Immature natural killer cell (primary cell): Measurements from ENCODE around the gene B3GNT4. TPM values are rescaled to one million over a fixed set of nuclear protein-coding genes. Genes with fewer than 3 reads are reported as not detected.
A peak's percentile ranks its signal among the peaks of the same experiment; 100 is the strongest.
"Not testable (repeated sequence)": the region's sequence is repeated elsewhere in the genome, so short reads cannot be mapped to it uniquely, and the experiment has no call there.

Experiments used
- DNase-seq, 3 donors: peaks; one replicate each; pipeline ENCODE4 v3.0.0; 2022; ENCODE audit warnings: mixed read lengths in 1 of 3
- H3K27ac Mint-ChIP-seq, 6 donors: one replicate each; pipeline ENCODE4 v1.8.0; 2020; ENCODE audit warnings: mixed read lengths in 6 of 6, mild to moderate bottlenecking in 5 of 6, inconsistent platforms in 4 of 6, moderate library complexity in 3 of 6
- H3K27me3 Mint-ChIP-seq, 3 donors: one replicate each; pipeline ENCODE4 v1.8.0; 2020 to 2021; ENCODE audit warnings: low read depth in 3 of 3, mild to moderate bottlenecking in 3 of 3, mixed read lengths in 3 of 3, moderate library complexity in 3 of 3, inconsistent platforms in 1 of 3
- H3K36me3 Mint-ChIP-seq, 3 donors: one replicate each; pipeline ENCODE4 v1.8.0; 2020; ENCODE audit warnings: mixed read lengths in 3 of 3, inconsistent platforms in 2 of 3, mild to moderate bottlenecking in 2 of 3
- H3K4me1 Mint-ChIP-seq, 2 donors: one replicate each; pipeline ENCODE4 v1.8.0; 2020; ENCODE audit warnings: inconsistent platforms in 2 of 2, mild to moderate bottlenecking in 2 of 2, mixed read lengths in 2 of 2, moderate library complexity in 1 of 2
- H3K4me3 Mint-ChIP-seq, 5 donors: one replicate each; pipeline ENCODE4 v1.8.0; 2020; ENCODE audit warnings: mild to moderate bottlenecking in 5 of 5, mixed read lengths in 5 of 5, inconsistent platforms in 3 of 5, moderate library complexity in 3 of 5
- H3K9me3 Mint-ChIP-seq, 6 donors: one replicate each; pipeline ENCODE4 v1.8.0; 2020; ENCODE audit warnings: mild to moderate bottlenecking in 6 of 6, mixed read lengths in 6 of 6, inconsistent platforms in 4 of 6, moderate library complexity in 3 of 6
- polyA plus RNA-seq, 3 donors: library from polyadenylated mRNA; unstranded; fragments of 300-500 nt; fragmentation: Illumina TruSeq; gene quantifications; one replicate each; pipeline ENCODE4 v1.2.3, GENCODE V29; 2021

B3GNT4 gene
- polyA plus RNA-seq, 3 donors from 2014 or later: 0.82 TPM; not detected in 2

GRCh38 chr12:122195405-122195804, 8.1 kb upstream of the B3GNT4 start:
- Mint-ChIP-seq H3K4me1 (peaks cover 8 to 14% of the 10 kb centered on the region in 2 donors), H3K36me3 (peaks cover 10 to 25% (median 12%) of the 10 kb centered on the region in 3 donors), H3K27me3 (peaks cover under 1 to 5% (median 2%) of the 10 kb centered on the region in 3 donors), H3K4me3 (no peak overlapping the region), H3K27ac (peak overlapping the region in 1 of 6 donors; percentile 12), H3K9me3 (no peaks in the 10 kb centered on the region)
- DNase-seq: no peak

GRCh38 chr12:122197612-122197966, 5.9 kb upstream of the B3GNT4 start:
- peak overlapping the region in 1 of 5 donors; percentile 26 for H3K4me3 Mint-ChIP-seq
- peaks cover 3 to 7% of the 10 kb centered on the region in 2 donors for H3K4me1 Mint-ChIP-seq
- no peak for DNase-seq
- H3K27ac Mint-ChIP-seq: peak overlapping the region in 3 of 6 donors; percentile 32 to 69 (median 51)
- H3K36me3 Mint-ChIP-seq: peaks cover 7 to 18% (median 10%) of the 10 kb centered on the region in 3 donors
- H3K9me3 Mint-ChIP-seq: no peaks in the 10 kb centered on the region
- H3K27me3 Mint-ChIP-seq: peaks cover 0 to 12% (median 4%) of the 10 kb centered on the region in 3 donors

GRCh38 chr12:122199484-122200355, 3.8 kb upstream of the B3GNT4 start:
- Mint-ChIP-seq H3K9me3 (no peaks in the 10 kb centered on the region), H3K27ac (no peak overlapping the region), H3K4me1 (peaks cover 11 to 12% of the 10 kb centered on the region in 2 donors), H3K4me3 (no peak overlapping the region), H3K36me3 (peaks cover 5 to 8% (median 7%) of the 10 kb centered on the region in 3 donors), H3K27me3 (peaks cover 2 to 15% (median 11%) of the 10 kb centered on the region in 3 donors)
- no peak for DNase-seq

- H3K4me3 Mint-ChIP-seq: no peak overlapping the region
- H3K4me1 Mint-ChIP-seq: peaks cover 15 to 16% of the 10 kb centered on the region in 2 donors
- peaks cover 3 to 18% (median 15%) of the 10 kb centered on the region in 3 donors for H3K27me3 Mint-ChIP-seq
- no peaks in the 10 kb centered on the region for H3K9me3 Mint-ChIP-seq
- H3K27ac Mint-ChIP-seq: no peak overlapping the region
- DNase-seq: no peak
- peaks cover 2 to 5% (median 2%) of the 10 kb centered on the region in 3 donors for H3K36me3 Mint-ChIP-seq
Observed at GRCh38 chr12:122200541-122201175, 2.9 kb upstream of the B3GNT4 start.

GRCh38 chr12:122201381-122201780, 2.1 kb upstream of the B3GNT4 start:
- Mint-ChIP-seq H3K27ac (no peak overlapping the region), H3K4me1 (peaks cover 15 to 16% of the 10 kb centered on the region in 2 donors), H3K9me3 (no peaks in the 10 kb centered on the region), H3K36me3 (no peaks in the 10 kb centered on the region), H3K27me3 (peaks cover 5 to 16% (median 15%) of the 10 kb centered on the region in 3 donors), H3K4me3 (peak overlapping the region in 2 of 5 donors; percentile 21 to 23)
- no peak for DNase-seq

- Mint-ChIP-seq H3K4me1 (peaks cover 15 to 16% of the 10 kb centered on the region in 2 donors), H3K27ac (no peak overlapping the region), H3K9me3 (no peaks in the 10 kb centered on the region), H3K4me3 (no peak overlapping the region), H3K27me3 (peaks cover 5 to 19% (median 15%) of the 10 kb centered on the region in 3 donors), H3K36me3 (no peaks in the 10 kb centered on the region)
- DNase-seq: no peak
Observed at GRCh38 chr12:122202017-122202416, 1.5 kb upstream of the B3GNT4 start.

- peaks cover 5 to 19% (median 15%) of the 10 kb centered on the region in 3 donors for H3K27me3 Mint-ChIP-seq
- not testable (repeated sequence) for H3K36me3 Mint-ChIP-seq, H3K27ac Mint-ChIP-seq, H3K9me3 Mint-ChIP-seq, DNase-seq
- H3K4me3 Mint-ChIP-seq: peak overlapping the region; percentile 80 to 85 (median 84)
- H3K4me1 Mint-ChIP-seq: peaks cover 9 to 16% of the 10 kb centered on the region in 2 donors
Observed at GRCh38 chr12:122202811-122203210, 698 bp upstream of the B3GNT4 start.

- peaks cover 9 to 16% of the 10 kb centered on the region in 2 donors for H3K4me1 Mint-ChIP-seq
- peaks cover 5 to 19% (median 15%) of the 10 kb centered on the region in 3 donors for H3K27me3 Mint-ChIP-seq
- H3K36me3 Mint-ChIP-seq: peaks cover 4 to 15% (median 5%) of the 10 kb centered on the region in 3 donors
- H3K27ac Mint-ChIP-seq: no peak overlapping the region
- no peaks in the 10 kb centered on the region for H3K9me3 Mint-ChIP-seq
- no peak for DNase-seq
- H3K4me3 Mint-ChIP-seq: peak overlapping the region; percentile 73 to 78 (median 75)
Observed at GRCh38 chr12:122204167-122205052, 901 bp downstream of the B3GNT4 start.

- peak overlapping the region; percentile 73 to 78 (median 75) for H3K4me3 Mint-ChIP-seq
- no peak overlapping the region for H3K27ac Mint-ChIP-seq
- peaks cover 5 to 19% (median 15%) of the 10 kb centered on the region in 3 donors for H3K27me3 Mint-ChIP-seq
- DNase-seq: no peak
- peaks cover 9 to 16% of the 10 kb centered on the region in 2 donors for H3K4me1 Mint-ChIP-seq
- no peaks in the 10 kb centered on the region for H3K9me3 Mint-ChIP-seq
- peaks cover 4 to 22% (median 12%) of the 10 kb centered on the region in 3 donors for H3K36me3 Mint-ChIP-seq
Observed at GRCh38 chr12:122205053-122205925, 1.8 kb downstream of the B3GNT4 start.

GRCh38 chr12:122206111-122206881, 2.8 kb downstream of the B3GNT4 start:
- peaks cover 5 to 19% (median 13%) of the 10 kb centered on the region in 3 donors for H3K27me3 Mint-ChIP-seq
- no peak overlapping the region for H3K27ac Mint-ChIP-seq
- peaks cover 9 to 16% of the 10 kb centered on the region in 2 donors for H3K4me1 Mint-ChIP-seq
- peaks cover 4 to 24% (median 12%) of the 10 kb centered on the region in 3 donors for H3K36me3 Mint-ChIP-seq
- no peak overlapping the region for H3K4me3 Mint-ChIP-seq
- no peaks in the 10 kb centered on the region for H3K9me3 Mint-ChIP-seq
- DNase-seq: no peak

GRCh38 chr12:122206976-122207375, 3.5 kb downstream of the B3GNT4 start:
- DNase-seq: no peak
- no peak overlapping the region for H3K27ac Mint-ChIP-seq
- no peak overlapping the region for H3K4me3 Mint-ChIP-seq
- no peaks in the 10 kb centered on the region for H3K9me3 Mint-ChIP-seq
- peaks cover 8 to 29% (median 12%) of the 10 kb centered on the region in 3 donors for H3K36me3 Mint-ChIP-seq
- H3K4me1 Mint-ChIP-seq: peaks cover 9 to 16% of the 10 kb centered on the region in 2 donors
- peaks cover 5 to 16% (median 12%) of the 10 kb centered on the region in 3 donors for H3K27me3 Mint-ChIP-seq

GRCh38 chr12:122207391-122207790, 3.9 kb downstream of the B3GNT4 start:
- H3K27me3 Mint-ChIP-seq: peaks cover 5 to 15% (median 12%) of the 10 kb centered on the region in 3 donors
- peak overlapping the region in 1 of 6 donors; percentile 32 for H3K27ac Mint-ChIP-seq
- peaks cover 9 to 15% of the 10 kb centered on the region in 2 donors for H3K4me1 Mint-ChIP-seq
- H3K9me3 Mint-ChIP-seq: no peaks in the 10 kb centered on the region
- DNase-seq: no peak
- no peak overlapping the region for H3K4me3 Mint-ChIP-seq
- peaks cover 12 to 33% (median 15%) of the 10 kb centered on the region in 3 donors for H3K36me3 Mint-ChIP-seq
